Rectal smooth muscle tissue (tissue), 1 donor: ENCODE data around the gene SUGCT.
"Not testable (repeated sequence)": the region's sequence is repeated elsewhere in the genome, so short reads cannot be mapped to it uniquely, and the experiment has no call there.

Experiments
- H3K27ac ChIP-seq: one replicate; pipeline ENCODE4 v1.7.0; 2013; ENCODE audit warnings: low read depth, low read length, inconsistent platforms
- H3K27me3 ChIP-seq: one replicate; pipeline ENCODE4 v1.7.0; 2013; ENCODE audit warnings: low read length; ENCODE audit not compliant: control insufficient read depth, insufficient read depth
- H3K36me3 ChIP-seq: one replicate; pipeline ENCODE4 v1.7.0; 2013; ENCODE audit warnings: low read length; ENCODE audit not compliant: control insufficient read depth, insufficient read depth
- H3K4me1 ChIP-seq: one replicate; pipeline ENCODE4 v1.7.0; 2013; ENCODE audit warnings: low read length; ENCODE audit not compliant: control insufficient read depth, insufficient read depth
- H3K4me3 ChIP-seq: one replicate; pipeline ENCODE4 v1.7.0; 2013; ENCODE audit warnings: low read length
- H3K9ac ChIP-seq: one replicate; pipeline ENCODE4 v1.7.0; 2013; ENCODE audit warnings: low read length

Gene SUGCT

DNA sequence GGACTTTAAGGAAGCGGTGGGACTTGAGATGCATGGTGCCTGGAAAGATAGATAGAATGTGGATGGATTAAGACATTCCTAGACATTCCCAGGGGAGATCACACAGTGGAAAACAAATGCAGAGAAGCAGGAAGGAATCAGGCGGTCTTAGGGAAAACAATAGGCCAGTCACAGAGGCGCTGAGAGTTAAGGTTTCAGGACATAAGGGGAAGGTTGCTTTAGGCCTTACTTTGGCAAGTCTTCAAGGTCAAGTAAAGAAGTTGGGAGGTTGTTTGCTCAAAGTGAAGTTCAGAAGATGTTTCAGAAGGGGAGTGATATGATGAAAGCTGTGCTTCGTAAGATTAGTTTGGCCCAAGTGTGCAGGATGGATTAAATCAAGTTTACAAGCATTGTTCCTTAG lies 109.4 kb downstream of the SUGCT start:
- Histone ChIP-seq H3K27ac (no peak overlapping the region), H3K36me3 (no peaks in the 10 kb centered on the region), H3K9ac (no peak overlapping the region), H3K27me3 (no peaks in the 10 kb centered on the region), H3K4me1 (no peaks in the 10 kb centered on the region), H3K4me3 (no peak overlapping the region)

DNA sequence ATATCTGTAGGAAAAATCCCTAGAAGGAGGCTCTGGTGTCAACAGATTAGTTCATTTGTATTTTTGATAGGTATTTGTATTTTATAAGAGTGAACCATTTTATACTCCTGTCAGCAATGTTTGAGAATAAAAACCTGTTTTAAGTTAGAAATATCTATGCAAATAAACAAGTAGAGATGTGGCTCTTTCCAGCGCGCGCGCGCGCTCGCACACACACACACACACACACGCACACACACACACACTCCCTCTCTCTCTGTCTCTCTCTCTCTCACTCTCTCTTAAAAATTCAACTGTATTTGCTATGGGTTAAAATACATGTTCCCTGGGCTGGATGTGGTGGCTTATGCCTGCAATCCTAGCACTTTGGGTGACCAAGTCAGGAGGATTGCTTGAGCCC lies 113.9 kb downstream of the SUGCT start:
- Histone ChIP-seq H3K27ac (no peak overlapping the region), H3K27me3 (no peaks in the 10 kb centered on the region), H3K36me3 (no peaks in the 10 kb centered on the region), H3K4me1 (no peaks in the 10 kb centered on the region), H3K4me3 (no peak overlapping the region), H3K9ac (no peak overlapping the region)

- H3K4me3 ChIP-seq, H3K9ac ChIP-seq, H3K27ac ChIP-seq, H3K27me3 ChIP-seq, H3K4me1 ChIP-seq, H3K36me3 ChIP-seq: not testable (repeated sequence)
Observed at GRCh38 chr7:40253444-40253843, 118.6 kb downstream of the SUGCT start.

DNA sequence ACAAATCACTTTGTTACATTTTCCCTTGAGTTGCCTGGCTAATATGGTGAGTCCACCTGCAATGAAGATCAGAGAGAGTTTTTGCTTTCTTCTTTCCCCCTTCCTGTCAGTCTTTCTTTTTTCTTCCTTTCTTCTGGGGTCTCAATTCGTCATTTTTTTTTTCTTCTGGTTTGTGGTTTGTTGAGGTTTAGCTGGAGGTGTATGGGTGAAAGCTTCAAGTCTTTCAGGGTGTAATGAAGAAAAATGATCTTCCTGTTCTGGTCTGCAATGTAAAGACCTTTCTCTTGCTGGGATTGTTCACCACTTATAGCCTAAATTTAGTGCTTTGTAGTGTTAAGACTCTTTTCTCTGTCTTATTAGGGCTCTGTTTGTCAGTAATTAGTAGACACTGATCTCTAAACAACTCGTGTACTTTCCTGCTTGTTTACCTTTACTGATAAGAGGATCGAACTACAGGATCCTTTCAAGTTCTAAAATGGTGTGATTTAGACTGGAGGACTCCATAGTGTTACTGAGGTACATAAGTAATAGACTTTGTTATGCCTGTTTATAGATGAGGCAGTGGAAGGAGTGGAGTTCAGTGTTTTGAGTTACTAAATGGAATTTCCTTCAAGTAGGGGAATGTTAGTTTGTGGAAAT lies 129.1 kb downstream of the SUGCT start:
- H3K4me3 ChIP-seq: no peak overlapping the region
- no peaks in the 10 kb centered on the region for H3K27me3 ChIP-seq
- no peaks in the 10 kb centered on the region for H3K4me1 ChIP-seq
- H3K9ac ChIP-seq: no peak overlapping the region
- no peak overlapping the region for H3K27ac ChIP-seq
- no peaks in the 10 kb centered on the region for H3K36me3 ChIP-seq

DNA sequence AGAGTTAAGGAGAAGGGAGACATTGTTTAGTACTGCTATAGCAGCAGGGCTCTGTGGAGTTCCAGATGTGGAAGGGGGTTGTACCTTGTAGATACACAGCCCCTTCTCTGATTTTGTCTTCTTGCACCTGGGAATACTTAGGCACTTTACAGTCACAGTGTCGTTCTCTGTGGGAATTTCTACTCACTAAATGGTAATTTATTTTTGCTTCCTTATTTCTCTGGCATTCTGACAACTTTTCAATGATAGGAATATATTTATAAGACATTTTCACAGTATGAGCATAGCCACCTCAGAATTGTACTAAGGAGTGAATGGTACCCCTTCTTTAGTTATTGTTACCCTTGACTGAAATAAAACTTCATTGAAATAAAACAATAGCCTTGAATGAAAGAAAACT lies 132.8 kb downstream of the SUGCT start:
- no peak overlapping the region for H3K4me3 ChIP-seq
- no peaks in the 10 kb centered on the region for H3K36me3 ChIP-seq
- no peaks in the 10 kb centered on the region for H3K27me3 ChIP-seq
- no peaks in the 10 kb centered on the region for H3K4me1 ChIP-seq
- no peak overlapping the region for H3K27ac ChIP-seq
- H3K9ac ChIP-seq: no peak overlapping the region

DNA sequence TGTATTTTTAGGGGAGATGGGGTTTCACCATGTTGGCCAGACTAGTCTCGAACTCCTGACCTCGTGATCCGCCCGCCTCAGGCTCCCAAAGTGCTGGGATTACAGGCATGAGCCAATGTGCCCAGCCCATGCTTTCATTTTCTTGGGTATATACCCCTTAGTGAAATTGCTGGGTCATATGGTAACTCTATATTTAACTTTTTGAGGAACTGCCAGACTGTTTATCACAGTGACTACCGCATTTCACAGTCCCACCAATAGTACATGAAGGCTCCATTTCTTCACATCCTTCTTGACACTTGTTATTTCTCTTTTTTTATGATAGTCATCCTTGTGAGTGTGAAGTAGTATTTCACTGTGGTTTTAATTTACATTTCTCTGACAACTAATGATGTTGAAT lies 134.0 kb downstream of the SUGCT start:
- H3K27ac ChIP-seq, H3K9ac ChIP-seq, H3K27me3 ChIP-seq, H3K36me3 ChIP-seq, H3K4me1 ChIP-seq, H3K4me3 ChIP-seq: not testable (repeated sequence)

- Histone ChIP-seq H3K27me3 (no peaks in the 10 kb centered on the region), H3K4me1 (no peaks in the 10 kb centered on the region), H3K27ac (no peak overlapping the region), H3K9ac (no peak overlapping the region), H3K4me3 (no peak overlapping the region), H3K36me3 (no peaks in the 10 kb centered on the region)
Observed at GRCh38 chr7:40276061-40276460, 141.3 kb downstream of the SUGCT start.

GRCh38 chr7:40279991-40280390 lies 145.2 kb downstream of the SUGCT start:
- H3K27ac ChIP-seq: no peak overlapping the region
- H3K27me3 ChIP-seq: no peaks in the 10 kb centered on the region
- H3K36me3 ChIP-seq: no peaks in the 10 kb centered on the region
- no peaks in the 10 kb centered on the region for H3K4me1 ChIP-seq
- no peak overlapping the region for H3K4me3 ChIP-seq
- no peak overlapping the region for H3K9ac ChIP-seq

- Histone ChIP-seq H3K36me3 (no peaks in the 10 kb centered on the region), H3K27me3 (no peaks in the 10 kb centered on the region), H3K27ac (no peak overlapping the region), H3K9ac (no peak overlapping the region), H3K4me3 (no peak overlapping the region), H3K4me1 (no peaks in the 10 kb centered on the region)
Observed at GRCh38 chr7:40282858-40283257, 148.1 kb downstream of the SUGCT start.

GRCh38 chr7:40283391-40283790 lies 148.6 kb downstream of the SUGCT start:
- no peak overlapping the region for H3K9ac ChIP-seq
- H3K27me3 ChIP-seq: no peaks in the 10 kb centered on the region
- no peak overlapping the region for H3K27ac ChIP-seq
- no peak overlapping the region for H3K4me3 ChIP-seq
- no peaks in the 10 kb centered on the region for H3K36me3 ChIP-seq
- H3K4me1 ChIP-seq: no peaks in the 10 kb centered on the region

DNA sequence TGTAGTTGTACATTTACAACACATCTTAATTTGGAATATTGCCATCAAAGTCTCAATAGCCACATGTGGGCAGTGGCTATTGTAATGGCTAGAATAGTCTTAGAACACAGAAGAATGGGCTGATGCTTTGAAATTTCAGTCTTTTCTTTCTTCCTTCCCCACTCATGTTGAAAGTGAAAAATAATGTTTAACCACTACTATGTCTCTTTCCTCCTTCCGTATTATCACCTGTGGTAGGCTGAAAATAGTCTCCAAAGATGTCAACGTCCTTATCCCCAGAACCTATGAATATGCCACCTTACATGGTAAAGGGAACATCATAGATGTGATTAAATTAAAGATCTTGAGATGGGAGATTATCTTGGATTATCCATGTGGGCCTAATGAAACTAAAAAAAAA lies 154.0 kb downstream of the SUGCT start:
- Histone ChIP-seq H3K27ac (no peak overlapping the region), H3K36me3 (no peaks in the 10 kb centered on the region), H3K4me3 (no peak overlapping the region), H3K4me1 (no peaks in the 10 kb centered on the region), H3K9ac (no peak overlapping the region), H3K27me3 (no peaks in the 10 kb centered on the region)

- Histone ChIP-seq H3K9ac (no peak overlapping the region), H3K4me1 (no peaks in the 10 kb centered on the region), H3K36me3 (no peaks in the 10 kb centered on the region), H3K4me3 (no peak overlapping the region), H3K27ac (no peak overlapping the region), H3K27me3 (no peaks in the 10 kb centered on the region)
Observed at GRCh38 chr7:40297741-40298311, 163.0 kb downstream of the SUGCT start.

- no peak overlapping the region for H3K27ac ChIP-seq
- no peak overlapping the region for H3K9ac ChIP-seq
- H3K4me3 ChIP-seq: no peak overlapping the region
- H3K36me3 ChIP-seq: no peaks in the 10 kb centered on the region
- no peaks in the 10 kb centered on the region for H3K4me1 ChIP-seq
- no peaks in the 10 kb centered on the region for H3K27me3 ChIP-seq
Observed at GRCh38 chr7:40298421-40298820, 163.6 kb downstream of the SUGCT start.
